ENCODE results near the gene MAS1L. TPM values are rescaled to one million over a fixed set of nuclear protein-coding genes. Genes with fewer than 3 reads are reported as not detected.

The MAS1L gene
- total RNA-seq, 1 donor from 2014 or later: not detected

GRCh38 chr6:29495571-29495970, 7.8 kb upstream of the MAS1L start:
- Histone ChIP-seq H3K9me3 (no peaks in the 10 kb centered on the region), H3K36me3 (no peaks in the 10 kb centered on the region), H3K4me3 (no peak overlapping the region), H3K4me1 (no peaks in the 10 kb centered on the region), H3K27me3 (no peaks in the 10 kb centered on the region), H3K27ac (no peak overlapping the region)
- peak in 1 of 2 donors; percentile 42 for DNase-seq (ENCODE audit: extremely low spot score in 2 of 2)
- no peak for TF ChIP-seq POLR2A (IDR thresholded peaks at IDR 0.05)
- TF ChIP-seq, protein P1, sequence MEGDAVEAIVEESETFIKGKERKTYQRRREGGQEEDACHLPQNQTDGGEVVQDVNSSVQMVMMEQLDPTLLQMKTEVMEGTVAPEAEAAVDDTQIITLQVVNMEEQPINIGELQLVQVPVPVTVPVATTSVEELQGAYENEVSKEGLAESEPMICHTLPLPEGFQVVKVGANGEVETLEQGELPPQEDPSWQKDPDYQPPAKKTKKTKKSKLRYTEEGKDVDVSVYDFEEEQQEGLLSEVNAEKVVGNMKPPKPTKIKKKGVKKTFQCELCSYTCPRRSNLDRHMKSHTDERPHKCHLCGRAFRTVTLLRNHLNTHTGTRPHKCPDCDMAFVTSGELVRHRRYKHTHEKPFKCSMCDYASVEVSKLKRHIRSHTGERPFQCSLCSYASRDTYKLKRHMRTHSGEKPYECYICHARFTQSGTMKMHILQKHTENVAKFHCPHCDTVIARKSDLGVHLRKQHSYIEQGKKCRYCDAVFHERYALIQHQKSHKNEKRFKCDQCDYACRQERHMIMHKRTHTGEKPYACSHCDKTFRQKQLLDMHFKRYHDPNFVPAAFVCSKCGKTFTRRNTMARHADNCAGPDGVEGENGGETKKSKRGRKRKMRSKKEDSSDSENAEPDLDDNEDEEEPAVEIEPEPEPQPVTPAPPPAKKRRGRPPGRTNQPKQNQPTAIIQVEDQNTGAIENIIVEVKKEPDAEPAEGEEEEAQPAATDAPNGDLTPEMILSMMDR (IDR thresholded peaks at IDR 0.05): no peak
- no peak for TF ChIP-seq POLR2AphosphoS5 (IDR thresholded peaks at IDR 0.05; ENCODE audit: insufficient read depth in 1 of 2, low read depth in 1 of 2)
- intact Hi-C loops (cut with DNase I): no loop called here

- intact Hi-C loops (cut with DNase I): no loop called here
- TF ChIP-seq POLR2AphosphoS5 (IDR thresholded peaks at IDR 0.05; ENCODE audit: insufficient read depth in 1 of 2, low read depth in 1 of 2) (no peak), POLR2A (IDR thresholded peaks at IDR 0.05) (no peak)
- TF ChIP-seq, protein P1 (IDR thresholded peaks at IDR 0.05): no peak
Observed at GRCh38 chr6:29494131-29494530, 6.4 kb upstream of the MAS1L start.

DNA sequence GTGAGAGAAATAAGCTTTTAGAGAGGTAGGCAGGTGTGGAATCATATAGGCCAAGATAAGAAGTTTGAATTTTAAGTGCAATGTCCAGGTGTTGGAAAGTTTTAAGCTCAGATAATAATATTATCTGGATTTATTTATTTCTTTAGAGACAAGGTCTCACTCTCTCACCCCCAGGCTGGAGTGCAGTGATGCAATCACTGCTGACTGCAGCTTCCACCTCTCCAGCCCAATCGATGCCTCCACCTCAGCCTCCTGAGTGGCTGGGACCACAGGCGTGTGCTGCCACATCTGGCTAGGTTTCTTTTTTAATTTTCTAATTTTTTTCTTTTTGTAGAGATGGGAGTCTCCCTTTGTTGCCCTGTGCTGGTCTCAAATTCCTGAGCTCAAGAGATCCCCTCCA, 5.5 kb upstream of the MAS1L start:
- TF ChIP-seq POLR2AphosphoS5 (IDR thresholded peaks at IDR 0.05; ENCODE audit: insufficient read depth in 1 of 2, low read depth in 1 of 2): no peak
- TF ChIP-seq POLR2A (IDR thresholded peaks at IDR 0.05): no peak
- TF ChIP-seq, protein P1 (IDR thresholded peaks at IDR 0.05): no peak
- Histone ChIP-seq H3K27me3 (no peaks in the 10 kb centered on the region), H3K4me3 (no peak overlapping the region), H3K9me3 (no peaks in the 10 kb centered on the region), H3K27ac (no peak overlapping the region), H3K36me3 (no peaks in the 10 kb centered on the region), H3K4me1 (no peaks in the 10 kb centered on the region)
- intact Hi-C loops (cut with DNase I): no loop called here
- DNase-seq (ENCODE audit: extremely low spot score in 2 of 2): no peak

More at GRCh38 chr6:29494131-29494530, 6.4 kb upstream of the MAS1L start:
- DNase-seq (ENCODE audit: extremely low spot score in 2 of 2): peak in 1 of 2 donors; percentile 67
- Histone ChIP-seq H3K4me1 (no peaks in the 10 kb centered on the region), H3K27me3 (no peaks in the 10 kb centered on the region), H3K4me3 (no peak overlapping the region), H3K36me3 (no peaks in the 10 kb centered on the region), H3K27ac (no peak overlapping the region), H3K9me3 (no peaks in the 10 kb centered on the region)

GRCh38 chr6:29491574-29491973, 3.8 kb upstream of the MAS1L start:
- Histone ChIP-seq H3K9me3 (no peaks in the 10 kb centered on the region), H3K36me3 (no peaks in the 10 kb centered on the region), H3K4me1 (no peaks in the 10 kb centered on the region), H3K27ac (no peak overlapping the region), H3K27me3 (no peaks in the 10 kb centered on the region), H3K4me3 (no peak overlapping the region)
- intact Hi-C loops (cut with DNase I): no loop called here
- DNase-seq (ENCODE audit: extremely low spot score in 2 of 2): peak in 1 of 2 donors; percentile 8
- TF ChIP-seq, protein P1 (IDR thresholded peaks at IDR 0.05): no peak
- TF ChIP-seq POLR2A (IDR thresholded peaks at IDR 0.05) (no peak), POLR2AphosphoS5 (IDR thresholded peaks at IDR 0.05; ENCODE audit: insufficient read depth in 1 of 2, low read depth in 1 of 2) (no peak)

- no peaks in the 10 kb centered on the region for H3K36me3 ChIP-seq
- no peak overlapping the region for H3K4me3 ChIP-seq
- no peaks in the 10 kb centered on the region for H3K27me3 ChIP-seq
- intact Hi-C loops (cut with DNase I): no loop called here
- peak in 1 of 2 donors; percentile 18 for DNase-seq (ENCODE audit: extremely low spot score in 2 of 2)
- no peak for TF ChIP-seq POLR2AphosphoS5 (IDR thresholded peaks at IDR 0.05; ENCODE audit: insufficient read depth in 1 of 2, low read depth in 1 of 2)
- TF ChIP-seq POLR2A (IDR thresholded peaks at IDR 0.05): no peak
- TF ChIP-seq, protein P1 (IDR thresholded peaks at IDR 0.05): no peak
- H3K9me3 ChIP-seq: no peaks in the 10 kb centered on the region
- no peaks in the 10 kb centered on the region for H3K4me1 ChIP-seq
- no peak overlapping the region for H3K27ac ChIP-seq
Observed at GRCh38 chr6:29490552-29490951, 2.8 kb upstream of the MAS1L start.

Measured in vagina (tissue), 2 donors.